ENCODE measurements around the gene SH3RF3. TPM values are rescaled to one million over a fixed set of nuclear protein-coding genes. Genes with fewer than 3 reads are reported as not detected.

The SH3RF3 gene
- total and polyA plus RNA-seq, 2 of the 13 experiments (the other 11 are each of a cell fraction or from before 2014, with no cell fraction given): 0.04 TPM; not detected in 1

DNA sequence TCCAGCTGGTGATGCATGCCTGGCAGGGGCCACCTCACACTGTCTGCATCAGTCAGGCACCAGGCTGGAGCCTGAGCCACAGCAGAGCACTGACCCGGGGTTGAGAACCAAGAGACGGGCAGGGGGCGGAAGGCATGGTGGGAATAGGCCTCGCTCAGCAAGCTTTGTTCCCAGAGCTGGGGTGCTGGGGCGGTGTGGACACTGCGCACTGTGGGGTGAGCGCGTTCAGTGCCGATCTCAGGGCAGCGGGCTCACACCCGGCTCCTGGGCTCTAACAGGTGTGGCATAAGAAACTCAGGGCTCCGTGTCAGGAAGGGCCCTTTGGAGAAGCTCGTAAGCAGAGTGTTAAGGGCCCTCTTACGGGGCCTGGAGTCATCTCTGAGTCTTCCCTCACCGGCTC, 15.7 kb downstream of the SH3RF3 start:
- H3K4me2 ChIP-seq (ENCODE audit: low read depth, low read length): no peak overlapping the region
- BruUV-seq (replicated peaks): no TSS peak
- H4K20me1 ChIP-seq (ENCODE audit: insufficient read depth, low read length): no peaks in the 10 kb centered on the region; the same call in 1 of the 2 replicates
- in situ Hi-C loops (cut with HindIII; ENCODE audit: extremely low pct_ligation_motif_present, low pct_unique_long_range_greater_than_20kb): no loop called here
- ChIA-PET POLR2A (no interaction called here), CTCF (ENCODE audit: low intra/inter-chr PET ratio, low total read pairs) (no interaction called here)
- no peak for FAIRE-seq
- TF ChIP-seq ZMYM4 (CRISPR knock-in tag; IDR thresholded peaks at IDR 0.05) (no peak), HNRNPK (IDR thresholded peaks at IDR 0.05; ENCODE audit: low read depth, low read length, poor library complexity, severe bottlenecking) (no peak), ZNF232 (CRISPR knock-in tag; IDR thresholded peaks at IDR 0.05; ENCODE audit: borderline replicate concordance) (no peak), ZNF33A (CRISPR knock-in tag; IDR thresholded peaks at IDR 0.05; ENCODE audit: borderline replicate concordance) (no peak), KAT8 (CRISPR knock-in tag; IDR thresholded peaks at IDR 0.05) (no peak), ZNF747 (CRISPR knock-in tag; IDR thresholded peaks at IDR 0.05; ENCODE audit: borderline replicate concordance) (no peak), RELA (CRISPR knock-in tag; IDR thresholded peaks at IDR 0.05) (no peak), ASH2L (IDR thresholded peaks at IDR 0.05; ENCODE audit: insufficient read length, low read depth, low read length) (no peak), NPAS2 (CRISPR knock-in tag; IDR thresholded peaks at IDR 0.05; ENCODE audit: borderline replicate concordance) (no peak), RFX1 (IDR thresholded peaks at IDR 0.05) (no peak), GLI4 (CRISPR knock-in tag; IDR thresholded peaks at IDR 0.05; ENCODE audit: borderline replicate concordance) (no peak), ZNF772 (CRISPR knock-in tag; IDR thresholded peaks at IDR 0.05) (no peak), ZNF782 (CRISPR knock-in tag; IDR thresholded peaks at IDR 0.05; ENCODE audit: borderline replicate concordance) (no peak), ZNF761 (CRISPR knock-in tag; conservative IDR thresholded peaks at IDR 0.05) (no peak), RARA (CRISPR knock-in tag; IDR thresholded peaks at IDR 0.05) (no peak), NFATC3 (CRISPR knock-in tag; IDR thresholded peaks at IDR 0.05) (no peak)
- TF ChIP-seq, protein P1, sequence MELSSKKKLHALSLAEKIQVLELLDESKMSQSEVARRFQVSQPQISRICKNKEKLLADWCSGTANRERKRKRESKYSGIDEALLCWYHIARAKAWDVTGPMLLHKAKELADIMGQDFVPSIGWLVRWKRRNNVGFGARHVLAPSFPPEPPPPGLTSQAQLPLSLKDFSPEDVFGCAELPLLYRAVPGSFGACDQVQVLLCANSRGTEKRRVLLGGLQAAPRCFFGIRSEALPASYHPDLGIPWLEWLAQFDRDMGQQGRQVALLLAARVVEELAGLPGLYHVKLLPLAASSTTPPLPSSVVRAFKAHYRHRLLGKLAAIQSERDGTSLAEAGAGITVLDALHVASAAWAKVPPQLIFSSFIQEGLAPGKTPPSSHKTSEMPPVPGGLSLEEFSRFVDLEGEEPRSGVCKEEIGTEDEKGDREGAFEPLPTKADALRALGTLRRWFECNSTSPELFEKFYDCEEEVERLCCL (CRISPR knock-in tag; IDR thresholded peaks at IDR 0.05; ENCODE audit: borderline replicate concordance): no peak
- TF ChIP-seq, protein P2, sequence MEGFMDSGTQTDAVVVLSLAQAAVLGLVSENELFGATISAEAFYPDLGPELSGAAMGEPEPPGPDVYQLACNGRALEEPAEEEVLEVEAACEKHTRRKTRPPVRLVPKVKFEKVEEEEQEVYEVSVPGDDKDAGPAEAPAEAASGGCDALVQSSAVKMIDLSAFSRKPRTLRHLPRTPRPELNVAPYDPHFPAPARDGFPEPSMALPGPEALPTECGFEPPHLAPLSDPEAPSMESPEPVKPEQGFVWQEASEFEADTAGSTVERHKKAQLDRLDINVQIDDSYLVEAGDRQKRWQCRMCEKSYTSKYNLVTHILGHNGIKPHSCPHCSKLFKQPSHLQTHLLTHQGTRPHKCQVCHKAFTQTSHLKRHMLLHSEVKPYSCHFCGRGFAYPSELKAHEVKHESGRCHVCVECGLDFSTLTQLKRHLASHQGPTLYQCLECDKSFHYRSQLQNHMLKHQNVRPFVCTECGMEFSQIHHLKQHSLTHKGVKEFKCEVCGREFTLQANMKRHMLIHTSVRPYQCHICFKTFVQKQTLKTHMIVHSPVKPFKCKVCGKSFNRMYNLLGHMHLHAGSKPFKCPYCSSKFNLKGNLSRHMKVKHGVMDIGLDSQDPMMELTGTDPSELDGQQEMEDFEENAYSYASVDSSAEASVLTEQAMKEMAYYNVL (CRISPR knock-in tag; IDR thresholded peaks at IDR 0.05; ENCODE audit: borderline replicate concordance): no peak
- TF ChIP-seq, protein P3, sequence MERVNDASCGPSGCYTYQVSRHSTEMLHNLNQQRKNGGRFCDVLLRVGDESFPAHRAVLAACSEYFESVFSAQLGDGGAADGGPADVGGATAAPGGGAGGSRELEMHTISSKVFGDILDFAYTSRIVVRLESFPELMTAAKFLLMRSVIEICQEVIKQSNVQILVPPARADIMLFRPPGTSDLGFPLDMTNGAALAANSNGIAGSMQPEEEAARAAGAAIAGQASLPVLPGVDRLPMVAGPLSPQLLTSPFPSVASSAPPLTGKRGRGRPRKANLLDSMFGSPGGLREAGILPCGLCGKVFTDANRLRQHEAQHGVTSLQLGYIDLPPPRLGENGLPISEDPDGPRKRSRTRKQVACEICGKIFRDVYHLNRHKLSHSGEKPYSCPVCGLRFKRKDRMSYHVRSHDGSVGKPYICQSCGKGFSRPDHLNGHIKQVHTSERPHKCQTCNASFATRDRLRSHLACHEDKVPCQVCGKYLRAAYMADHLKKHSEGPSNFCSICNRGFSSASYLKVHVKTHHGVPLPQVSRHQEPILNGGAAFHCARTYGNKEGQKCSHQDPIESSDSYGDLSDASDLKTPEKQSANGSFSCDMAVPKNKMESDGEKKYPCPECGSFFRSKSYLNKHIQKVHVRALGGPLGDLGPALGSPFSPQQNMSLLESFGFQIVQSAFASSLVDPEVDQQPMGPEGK (CRISPR knock-in tag; IDR thresholded peaks at IDR 0.05): no peak
- DNase-seq (ENCODE audit: low spot score): no peak
- no peak overlapping the region for H3K9ac ChIP-seq (ENCODE audit: insufficient read depth, low read depth, low read length)
- H3K9me3 ChIP-seq (ENCODE audit: low read length): no peaks in the 10 kb centered on the region
- no peak overlapping the region for H3K4me3 ChIP-seq (replicated peaks in 1 of 3; ENCODE audit: insufficient read depth in 1 of 3, low read depth in 2 of 3, low read length in 3 of 3)
- WGBS (ENCODE audit: low lambda C conversion rate): 73% methylated on average over 12 of the region's 15 CpGs
- intact Hi-C loops (cut with micrococcal nuclease; ENCODE audit: unreplicated experiment): no loop called here
- ATAC-seq: no peak
- H3K27ac ChIP-seq (ENCODE audit: extremely low read length, insufficient read depth, low read length): no peak overlapping the region
- peaks cover 0 to 1% of the 10 kb centered on the region in 2 experiments; a peak in 2 of 5 replicates for H3K27me3 ChIP-seq (ENCODE audit: control insufficient read depth in 1 of 2, insufficient read depth in 2 of 2, low read length in 2 of 2)
- H3K36me3 ChIP-seq (replicated peaks in 1 of 2; ENCODE audit: control insufficient read depth in 1 of 2, insufficient read depth in 2 of 2, low read length in 2 of 2): no peaks in the 10 kb centered on the region
- H2AFZ ChIP-seq (ENCODE audit: low read length): no peak overlapping the region
- H3K79me2 ChIP-seq (ENCODE audit: insufficient read depth, low read length): no peaks in the 10 kb centered on the region
- no peaks in the 10 kb centered on the region for H3K4me1 ChIP-seq (ENCODE audit: insufficient read depth, low read length)
